ENCODE measurements around the gene WWOX. TPM values are rescaled to one million over a fixed set of nuclear protein-coding genes. Genes with fewer than 3 reads are reported as not detected.
A peak's percentile ranks its signal among the peaks of the same experiment; 100 is the strongest.

WWOX gene
- total RNA-seq, 4 donors from 2014 or later = 76.8 to 102 (median 83.6) TPM

DNA sequence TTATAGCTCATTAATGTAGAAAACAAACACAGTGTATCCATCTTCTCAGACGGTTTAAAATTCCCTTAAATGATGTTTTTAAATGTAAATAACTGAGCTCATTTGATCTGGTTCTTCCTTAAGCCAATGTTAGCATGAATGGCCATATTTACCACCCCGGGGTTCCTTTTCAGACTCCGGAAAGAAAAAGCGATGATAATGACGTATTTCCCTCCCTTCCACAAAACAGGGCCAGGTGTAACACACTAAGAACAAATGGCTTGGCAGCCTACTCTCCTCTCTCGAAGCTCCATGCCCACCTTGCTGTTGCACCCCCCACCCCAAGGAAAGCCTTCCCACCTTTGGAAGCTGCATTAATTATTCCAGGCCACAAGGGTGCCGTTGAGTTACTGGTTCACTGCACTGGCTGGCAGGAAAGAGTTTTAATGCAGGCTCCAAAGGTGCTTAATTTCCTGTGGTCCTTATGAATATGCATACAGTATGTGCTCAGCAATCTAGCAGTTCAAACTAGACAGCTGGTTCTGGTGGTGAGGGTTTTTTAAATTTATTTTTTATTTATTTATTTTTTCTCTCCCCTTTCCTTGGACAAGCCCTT, 378.9 kb downstream of the WWOX start:
- 55 to 72% methylated on average over 7 of the region's 7 CpGs for WGBS, 2 donors
- Histone ChIP-seq H3K9me3 (no peaks in the 10 kb centered on the region), H3K27ac (no peak overlapping the region), H3K27me3 (no peaks in the 10 kb centered on the region), H3K36me3 (no peaks in the 10 kb centered on the region), H3K4me3 (no peak overlapping the region), H3K4me1 (no peaks in the 10 kb centered on the region)
- TF ChIP-seq EP300 (IDR thresholded peaks at IDR 0.05) = no peak
- TF ChIP-seq POLR2A (IDR thresholded peaks at IDR 0.05) = no peak
- peak in 2 of 5 experiments; percentile 33 to 38 for TF ChIP-seq CTCF (IDR thresholded peaks at IDR 0.05)
- DNase-seq (ENCODE audit: low spot score in 2 of 2) = no peak

- H3K27me3 ChIP-seq = no peaks in the 10 kb centered on the region
- no peak for DNase-seq (ENCODE audit: low spot score in 2 of 2)
- H3K4me3 ChIP-seq = no peak overlapping the region
- no peak overlapping the region for H3K27ac ChIP-seq
- no peaks in the 10 kb centered on the region for H3K4me1 ChIP-seq
- H3K36me3 ChIP-seq = no peaks in the 10 kb centered on the region
- TF ChIP-seq POLR2A (IDR thresholded peaks at IDR 0.05) = no peak
- no peak for TF ChIP-seq CTCF (IDR thresholded peaks at IDR 0.05)
- TF ChIP-seq EP300 (IDR thresholded peaks at IDR 0.05) = no peak
- H3K9me3 ChIP-seq = no peaks in the 10 kb centered on the region
- WGBS, 2 donors = 100% methylated on average over 2 of the region's 2 CpGs
Observed at GRCh38 chr16:78479723-78480122, 380.3 kb downstream of the WWOX start.

- Histone ChIP-seq H3K36me3 (no peaks in the 10 kb centered on the region), H3K27me3 (no peaks in the 10 kb centered on the region), H3K27ac (no peak overlapping the region), H3K4me3 (no peak overlapping the region), H3K4me1 (no peaks in the 10 kb centered on the region), H3K9me3 (no peaks in the 10 kb centered on the region)
- TF ChIP-seq EP300 (IDR thresholded peaks at IDR 0.05) (no peak), CTCF (IDR thresholded peaks at IDR 0.05) (no peak), POLR2A (IDR thresholded peaks at IDR 0.05) (no peak)
- WGBS, 2 donors = 83 to 92% methylated on average over 2 of the region's 2 CpGs
- no peak for DNase-seq (ENCODE audit: low spot score in 2 of 2)
Observed at GRCh38 chr16:78480588-78480987, 381.1 kb downstream of the WWOX start.

DNA sequence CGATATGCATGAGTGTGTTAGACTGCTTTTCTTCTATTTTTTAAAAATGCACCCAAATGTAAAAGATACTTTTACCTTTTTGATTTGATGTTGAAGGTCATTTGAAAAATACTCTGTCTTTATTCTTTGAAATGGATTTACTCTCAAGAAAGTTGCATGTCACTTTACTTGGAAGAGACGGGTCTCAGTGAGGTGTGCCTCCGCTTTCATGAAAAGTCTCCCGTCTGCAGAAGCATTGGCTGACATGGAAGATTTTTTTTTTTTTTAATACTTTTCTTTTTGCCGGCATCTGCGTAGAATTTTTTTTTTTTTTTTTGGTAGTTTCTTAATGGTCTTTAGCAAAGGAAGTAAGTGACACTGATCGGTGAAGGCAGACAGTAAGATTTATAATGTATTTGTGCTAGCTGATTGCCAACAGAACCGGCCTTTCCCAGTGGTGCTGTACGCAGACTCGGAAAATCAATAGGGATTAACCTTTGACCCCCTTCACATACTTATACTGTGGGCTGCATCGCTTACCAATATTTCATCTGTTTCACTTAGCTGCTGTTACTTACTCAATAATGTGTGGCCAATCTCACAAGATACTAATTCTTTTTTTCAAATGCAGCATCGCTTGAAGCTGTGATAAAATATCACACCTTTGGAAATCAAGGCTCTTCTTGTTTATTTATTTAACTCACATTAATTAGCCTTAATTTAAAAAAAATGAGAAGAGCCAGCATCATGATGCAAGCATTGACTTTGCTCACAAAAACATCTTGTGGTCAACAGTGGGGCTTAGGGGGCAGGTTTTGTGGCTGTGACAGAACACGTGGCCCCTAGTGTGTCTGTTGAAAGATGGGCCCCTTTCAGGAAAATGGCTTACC, 383.9 kb downstream of the WWOX start:
- 91 to 92% methylated on average over 13 of the region's 13 CpGs for WGBS, 2 donors
- no peaks in the 10 kb centered on the region for H3K9me3 ChIP-seq

More for the DNA sequence above, 383.9 kb downstream of the WWOX start:
- H3K4me1 ChIP-seq = no peaks in the 10 kb centered on the region
- no peaks in the 10 kb centered on the region for H3K36me3 ChIP-seq
- no peaks in the 10 kb centered on the region for H3K27me3 ChIP-seq
- TF ChIP-seq CTCF (IDR thresholded peaks at IDR 0.05) = no peak
- no peak for TF ChIP-seq POLR2A (IDR thresholded peaks at IDR 0.05)
- H3K27ac ChIP-seq = no peak overlapping the region
- no peak overlapping the region for H3K4me3 ChIP-seq
- DNase-seq (ENCODE audit: low spot score in 2 of 2) = no peak
